Epithelial cell of prostate (primary cell): ENCODE data around the gene PCDHGA5.
"Not testable (repeated sequence)": the region's sequence is repeated elsewhere in the genome, so short reads cannot be mapped to it uniquely, and the experiment has no call there.

Experiments
- DNase-seq: peaks from one replicate; pipeline ENCODE4 v3.0.0-alpha.2; 2011; ENCODE audit warnings: low read depth, low spot score
- H3K27ac ChIP-seq: fragments of 450-650 bp; 2 replicates; pipeline ENCODE4 v1.5.1; 2017; ENCODE audit warnings: mild to moderate bottlenecking

PCDHGA5 gene

GRCh38 chr5:141363952-141364660 lies at the start of gene PCDHGA5:
PCDHGA5 (plus strand) TSS chr5:141364162; CDS start chr5:141364331, 169 bp downstream.
- no peak within 1 kb of the TSS for H3K27ac ChIP-seq
- no peak for DNase-seq

- not testable (repeated sequence) for DNase-seq, H3K27ac ChIP-seq
Observed at GRCh38 chr5:141316963-141317362, 47.0 kb upstream of the PCDHGA5 start.

GRCh38 chr5:141319202-141319601 lies 44.8 kb upstream of the PCDHGA5 start:
- H3K27ac ChIP-seq: no peak overlapping the region
- DNase-seq: no peak

- no peak for DNase-seq
- H3K27ac ChIP-seq: peak overlapping the region; percentile 95
Observed at GRCh38 chr5:141319699-141320098, 44.3 kb upstream of the PCDHGA5 start.

- DNase-seq: peak; percentile 61
- H3K27ac ChIP-seq: peak within 1 kb of the TSS; percentile 95
Observed at GRCh38 chr5:141320225-141321169, 43.5 kb upstream of the PCDHGA5 start, which contains the start of gene TAF7. TAF7 (minus strand) TSS chr5:141320784; CDS start chr5:141320044, 740 bp downstream.

- H3K27ac ChIP-seq: no peak overlapping the region
- DNase-seq: no peak
Observed at GRCh38 chr5:141322261-141322660, 41.7 kb upstream of the PCDHGA5 start.

GRCh38 chr5:141326088-141326854 lies 37.7 kb upstream of the PCDHGA5 start:
- no peak for DNase-seq
- H3K27ac ChIP-seq: no peak overlapping the region

- no peak overlapping the region for H3K27ac ChIP-seq
- DNase-seq: no peak
Observed at GRCh38 chr5:141328231-141328630, 35.7 kb upstream of the PCDHGA5 start.

- no peak within 1 kb of the TSS for H3K27ac ChIP-seq
- DNase-seq: no peak
Observed at GRCh38 chr5:141330299-141331080, 33.5 kb upstream of the PCDHGA5 start, which contains the start of gene PCDHGA1. PCDHGA1 (plus strand) TSS chr5:141330514.

GRCh38 chr5:141332571-141332970 lies 31.4 kb upstream of the PCDHGA5 start:
- DNase-seq, H3K27ac ChIP-seq: not testable (repeated sequence)

- H3K27ac ChIP-seq: no peak within 1 kb of the TSS
- no peak for DNase-seq
Observed at GRCh38 chr5:141338538-141339306, 25.2 kb upstream of the PCDHGA5 start, which contains the start of gene PCDHGA2. PCDHGA2 (plus strand) TSS chr5:141338760.

- not testable (repeated sequence) for H3K27ac ChIP-seq, DNase-seq
Observed at GRCh38 chr5:141340781-141341354, 23.1 kb upstream of the PCDHGA5 start.

GRCh38 chr5:141342773-141343172 lies 21.2 kb upstream of the PCDHGA5 start:
- DNase-seq: no peak
- H3K27ac ChIP-seq: no peak overlapping the region

GRCh38 chr5:141343242-141343952 lies 20.6 kb upstream of the PCDHGA5 start, which contains the start of gene PCDHGA3:
PCDHGA3 (plus strand) TSS chr5:141343829; CDS start chr5:141344034, 205 bp downstream.
- DNase-seq: no peak
- no peak within 1 kb of the TSS for H3K27ac ChIP-seq

GRCh38 chr5:141343953-141344463 lies 20.0 kb upstream of the PCDHGA5 start:
- no peak overlapping the region for H3K27ac ChIP-seq
- no peak for DNase-seq

- DNase-seq: no peak
Observed at GRCh38 chr5:141345327-141345726, 18.6 kb upstream of the PCDHGA5 start.

GRCh38 chr5:141346017-141346416 lies 17.9 kb upstream of the PCDHGA5 start:
- not testable (repeated sequence) for H3K27ac ChIP-seq

More at GRCh38 chr5:141345327-141345726, 18.6 kb upstream of the PCDHGA5 start:
- no peak overlapping the region for H3K27ac ChIP-seq

More at GRCh38 chr5:141346017-141346416, 17.9 kb upstream of the PCDHGA5 start:
- not testable (repeated sequence) for DNase-seq
